Measurements from ENCODE around the gene MEGF6.

DNA sequence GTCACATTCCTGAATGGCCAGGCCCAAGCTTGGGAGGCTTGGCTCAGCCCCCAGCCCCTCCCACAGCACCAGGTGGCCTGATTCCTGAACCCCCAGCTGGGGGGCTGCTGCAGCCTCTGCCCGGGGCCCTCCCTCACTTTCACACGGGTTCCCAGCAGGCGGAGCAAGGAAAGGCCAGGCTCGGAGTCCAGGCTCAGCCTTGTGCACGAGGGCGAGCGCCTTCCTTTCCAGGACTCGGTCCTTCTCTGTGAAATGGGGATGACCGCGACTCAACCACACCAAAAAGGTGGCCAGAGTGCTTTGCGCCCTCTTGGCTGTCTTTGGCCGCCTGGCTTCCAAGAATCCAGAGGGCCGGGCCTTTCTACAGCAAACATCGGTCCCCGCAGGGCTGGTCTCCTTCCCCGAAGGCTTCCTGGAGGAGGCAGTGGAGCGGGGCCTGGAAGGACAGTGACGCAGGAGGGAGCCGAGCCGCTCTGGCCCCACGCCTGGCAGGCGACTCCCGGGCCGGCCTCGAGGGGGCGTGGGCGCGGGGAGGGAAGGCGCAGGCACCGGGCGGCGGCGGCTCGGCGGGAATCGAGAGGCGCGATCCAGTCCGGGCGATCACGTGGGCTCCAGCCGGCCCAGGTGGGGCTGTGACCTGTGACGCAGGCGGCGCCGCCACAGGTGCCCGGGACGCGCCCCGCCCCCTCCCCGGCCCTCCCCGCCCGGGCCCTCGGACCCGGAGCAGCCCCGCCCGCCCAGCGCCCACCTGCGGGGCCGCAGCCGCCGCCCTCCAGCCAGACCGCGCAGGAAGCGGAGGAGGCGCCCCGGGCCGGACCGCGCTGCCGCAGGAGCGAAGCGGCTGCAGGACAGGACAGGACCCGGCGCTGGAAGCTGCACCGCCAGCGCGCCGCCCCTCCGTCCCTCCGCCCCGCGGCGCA lies 157.2 kb downstream of the MEGF6 start, which contains the start of gene ARHGEF16:
- TF ChIP-seq, protein P1, sequence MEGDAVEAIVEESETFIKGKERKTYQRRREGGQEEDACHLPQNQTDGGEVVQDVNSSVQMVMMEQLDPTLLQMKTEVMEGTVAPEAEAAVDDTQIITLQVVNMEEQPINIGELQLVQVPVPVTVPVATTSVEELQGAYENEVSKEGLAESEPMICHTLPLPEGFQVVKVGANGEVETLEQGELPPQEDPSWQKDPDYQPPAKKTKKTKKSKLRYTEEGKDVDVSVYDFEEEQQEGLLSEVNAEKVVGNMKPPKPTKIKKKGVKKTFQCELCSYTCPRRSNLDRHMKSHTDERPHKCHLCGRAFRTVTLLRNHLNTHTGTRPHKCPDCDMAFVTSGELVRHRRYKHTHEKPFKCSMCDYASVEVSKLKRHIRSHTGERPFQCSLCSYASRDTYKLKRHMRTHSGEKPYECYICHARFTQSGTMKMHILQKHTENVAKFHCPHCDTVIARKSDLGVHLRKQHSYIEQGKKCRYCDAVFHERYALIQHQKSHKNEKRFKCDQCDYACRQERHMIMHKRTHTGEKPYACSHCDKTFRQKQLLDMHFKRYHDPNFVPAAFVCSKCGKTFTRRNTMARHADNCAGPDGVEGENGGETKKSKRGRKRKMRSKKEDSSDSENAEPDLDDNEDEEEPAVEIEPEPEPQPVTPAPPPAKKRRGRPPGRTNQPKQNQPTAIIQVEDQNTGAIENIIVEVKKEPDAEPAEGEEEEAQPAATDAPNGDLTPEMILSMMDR (IDR thresholded peaks at IDR 0.05) = no peak
- no peak for TF ChIP-seq EZH2 (IDR thresholded peaks at IDR 0.05; ENCODE audit: borderline replicate concordance, insufficient read depth, low read depth, low read length, poor library complexity, severe bottlenecking)
